ENCODE data around the gene PGAP2.

PGAP2 gene

GRCh38 chr11:3845670-3846069 is 37.3 kb downstream of the PGAP2 start:
- no peaks in the 10 kb centered on the region for H3K9me3 ChIP-seq (replicated peaks; ENCODE audit: low read length)
- no peak overlapping the region for H3K4me3 ChIP-seq (ENCODE audit: low read length)
- H3K4me2 ChIP-seq (ENCODE audit: low read length), result no peak overlapping the region
- H3K36me3 ChIP-seq (ENCODE audit: insufficient read depth, low read length), result no peaks in the 10 kb centered on the region
- no peak overlapping the region for H3K9ac ChIP-seq (ENCODE audit: low read depth, low read length)
- peaks cover 7% of the 10 kb centered on the region for H3K4me1 ChIP-seq (ENCODE audit: control insufficient read depth, insufficient read depth, low read length)
- H3K27me3 ChIP-seq (ENCODE audit: control insufficient read depth, insufficient read depth, low read length), result peaks cover 10% of the 10 kb centered on the region

- H3K9ac ChIP-seq (ENCODE audit: low read depth, low read length), result no peak overlapping the region
- H3K36me3 ChIP-seq (ENCODE audit: insufficient read depth, low read length), result no peaks in the 10 kb centered on the region
- no peaks in the 10 kb centered on the region for H3K9me3 ChIP-seq (replicated peaks; ENCODE audit: low read length)
- peaks cover 2% of the 10 kb centered on the region for H3K4me1 ChIP-seq (ENCODE audit: control insufficient read depth, insufficient read depth, low read length)
- no peak overlapping the region for H3K4me2 ChIP-seq (ENCODE audit: low read length)
- no peak overlapping the region for H3K4me3 ChIP-seq (ENCODE audit: low read length)
- peaks cover 10% of the 10 kb centered on the region for H3K27me3 ChIP-seq (ENCODE audit: control insufficient read depth, insufficient read depth, low read length)
These were observed 41.0 kb downstream of the PGAP2 start for GRCh38 chr11:3849297-3849874.

GRCh38 chr11:3853545-3853842 is 45.1 kb downstream of the PGAP2 start:
- peaks cover 5% of the 10 kb centered on the region for H3K27me3 ChIP-seq (ENCODE audit: control insufficient read depth, insufficient read depth, low read length)
- no peaks in the 10 kb centered on the region for H3K36me3 ChIP-seq (ENCODE audit: insufficient read depth, low read length)
- no peak overlapping the region for H3K9ac ChIP-seq (ENCODE audit: low read depth, low read length)
- no peak overlapping the region for H3K4me2 ChIP-seq (ENCODE audit: low read length)
- peaks cover 15% of the 10 kb centered on the region for H3K4me1 ChIP-seq (ENCODE audit: control insufficient read depth, insufficient read depth, low read length)
- H3K4me3 ChIP-seq (ENCODE audit: low read length), result no peak overlapping the region
- H3K9me3 ChIP-seq (replicated peaks; ENCODE audit: low read length), result no peaks in the 10 kb centered on the region

GRCh38 chr11:3853899-3854659 is 45.7 kb downstream of the PGAP2 start:
- peaks cover 15% of the 10 kb centered on the region for H3K4me1 ChIP-seq (ENCODE audit: control insufficient read depth, insufficient read depth, low read length)

GRCh38 chr11:3854660-3854976 is 46.3 kb downstream of the PGAP2 start:
- Histone ChIP-seq H3K4me1 (ENCODE audit: control insufficient read depth, insufficient read depth, low read length) (peaks cover 15% of the 10 kb centered on the region), H3K4me3 (ENCODE audit: low read length) (peak overlapping the region; percentile 99), H3K4me2 (ENCODE audit: low read length) (peak overlapping the region; percentile 91), H3K27me3 (ENCODE audit: control insufficient read depth, insufficient read depth, low read length) (no peaks in the 10 kb centered on the region), H3K9ac (ENCODE audit: low read depth, low read length) (peak overlapping the region; percentile 99), H3K36me3 (ENCODE audit: insufficient read depth, low read length) (no peaks in the 10 kb centered on the region), H3K9me3 (replicated peaks; ENCODE audit: low read length) (no peaks in the 10 kb centered on the region)

More at GRCh38 chr11:3853899-3854659, 45.7 kb downstream of the PGAP2 start:
- peak overlapping the region; percentile 99 for H3K4me3 ChIP-seq (ENCODE audit: low read length)
- H3K9me3 ChIP-seq (replicated peaks; ENCODE audit: low read length), result no peaks in the 10 kb centered on the region
- H3K27me3 ChIP-seq (ENCODE audit: control insufficient read depth, insufficient read depth, low read length), result no peaks in the 10 kb centered on the region
- H3K9ac ChIP-seq (ENCODE audit: low read depth, low read length), result peak overlapping the region; percentile 99
- H3K4me2 ChIP-seq (ENCODE audit: low read length), result peak overlapping the region; percentile 91
- no peaks in the 10 kb centered on the region for H3K36me3 ChIP-seq (ENCODE audit: insufficient read depth, low read length)

GRCh38 chr11:3854977-3855807 is 46.8 kb downstream of the PGAP2 start, which contains the start of gene STIM1:
TSS of gene STIM1 (plus strand) at chr11:3855664. CDS start at chr11:3856271, 607 bp downstream.
- Histone ChIP-seq H3K36me3 (ENCODE audit: insufficient read depth, low read length) (no peaks in the 10 kb centered on the region), H3K4me1 (ENCODE audit: control insufficient read depth, insufficient read depth, low read length) (peaks cover 15% of the 10 kb centered on the region), H3K9ac (ENCODE audit: low read depth, low read length) (peak within 1 kb of the TSS; percentile 99), H3K9me3 (replicated peaks; ENCODE audit: low read length) (no peaks in the 10 kb centered on the region), H3K27me3 (ENCODE audit: control insufficient read depth, insufficient read depth, low read length) (no peaks in the 10 kb centered on the region), H3K4me3 (ENCODE audit: low read length) (peak within 1 kb of the TSS; percentile 99), H3K4me2 (ENCODE audit: low read length) (peak within 1 kb of the TSS; percentile 91)

- peak overlapping the region; percentile 99 for H3K4me3 ChIP-seq (ENCODE audit: low read length)
- H3K36me3 ChIP-seq (ENCODE audit: insufficient read depth, low read length), result no peaks in the 10 kb centered on the region
- peaks cover 15% of the 10 kb centered on the region for H3K4me1 ChIP-seq (ENCODE audit: control insufficient read depth, insufficient read depth, low read length)
- peak overlapping the region; percentile 99 for H3K9ac ChIP-seq (ENCODE audit: low read depth, low read length)
- H3K27me3 ChIP-seq (ENCODE audit: control insufficient read depth, insufficient read depth, low read length), result no peaks in the 10 kb centered on the region
- H3K9me3 ChIP-seq (replicated peaks; ENCODE audit: low read length), result no peaks in the 10 kb centered on the region
- peak overlapping the region; percentile 91 for H3K4me2 ChIP-seq (ENCODE audit: low read length)
These were observed 47.6 kb downstream of the PGAP2 start for GRCh38 chr11:3855808-3856491.

GRCh38 chr11:3856856-3857553 is 48.6 kb downstream of the PGAP2 start:
- H3K4me1 ChIP-seq (ENCODE audit: control insufficient read depth, insufficient read depth, low read length), result peaks cover 15% of the 10 kb centered on the region
- no peak overlapping the region for H3K9ac ChIP-seq (ENCODE audit: low read depth, low read length)
- no peaks in the 10 kb centered on the region for H3K9me3 ChIP-seq (replicated peaks; ENCODE audit: low read length)
- H3K4me3 ChIP-seq (ENCODE audit: low read length), result peak overlapping the region; percentile 99
- H3K4me2 ChIP-seq (ENCODE audit: low read length), result peak overlapping the region; percentile 91
- no peaks in the 10 kb centered on the region for H3K27me3 ChIP-seq (ENCODE audit: control insufficient read depth, insufficient read depth, low read length)
- H3K36me3 ChIP-seq (ENCODE audit: insufficient read depth, low read length), result no peaks in the 10 kb centered on the region

- H3K4me1 ChIP-seq (ENCODE audit: control insufficient read depth, insufficient read depth, low read length), result peaks cover 15% of the 10 kb centered on the region
These were observed 49.3 kb downstream of the PGAP2 start for GRCh38 chr11:3857628-3858027.

GRCh38 chr11:3859373-3859881 is 51.1 kb downstream of the PGAP2 start:
- Histone ChIP-seq H3K36me3 (ENCODE audit: insufficient read depth, low read length) (no peaks in the 10 kb centered on the region), H3K4me1 (ENCODE audit: control insufficient read depth, insufficient read depth, low read length) (peaks cover 13% of the 10 kb centered on the region), H3K9me3 (replicated peaks; ENCODE audit: low read length) (no peaks in the 10 kb centered on the region), H3K27me3 (ENCODE audit: control insufficient read depth, insufficient read depth, low read length) (no peaks in the 10 kb centered on the region), H3K4me3 (ENCODE audit: low read length) (no peak overlapping the region), H3K4me2 (ENCODE audit: low read length) (no peak overlapping the region), H3K9ac (ENCODE audit: low read depth, low read length) (no peak overlapping the region)

More at GRCh38 chr11:3857628-3858027, 49.3 kb downstream of the PGAP2 start:
- Histone ChIP-seq H3K36me3 (ENCODE audit: insufficient read depth, low read length) (no peaks in the 10 kb centered on the region), H3K27me3 (ENCODE audit: control insufficient read depth, insufficient read depth, low read length) (no peaks in the 10 kb centered on the region), H3K9ac (ENCODE audit: low read depth, low read length) (no peak overlapping the region), H3K4me2 (ENCODE audit: low read length) (peak overlapping the region; percentile 91), H3K4me3 (ENCODE audit: low read length) (no peak overlapping the region), H3K9me3 (replicated peaks; ENCODE audit: low read length) (no peaks in the 10 kb centered on the region)

Measured in skeletal muscle satellite cell (primary cell).